ENCODE results near the gene DLGAP3.

Gene DLGAP3

GRCh38 chr1:34929853-34930701 lies 627 bp upstream of the DLGAP3 start:
- Histone ChIP-seq H3K27ac (no peak overlapping the region), H3K9me3 (no peaks in the 10 kb centered on the region), H3K4me3 (peak overlapping the region; percentile 25 to 36), H3K4me1 (peaks cover 0 to 20% (median 15%) of the 10 kb centered on the region in 4 donors), H3K27me3 (peaks cover 9 to 59% of the 10 kb centered on the region in 2 donors), H3K36me3 (no peaks in the 10 kb centered on the region)
- intact Hi-C loops (cut with DNase I; ENCODE audit: low total_unique reads): no loop called here
- TF ChIP-seq CTCF (IDR thresholded peaks at IDR 0.05): no peak
- DNase-seq: no peak

GRCh38 chr1:34928699-34929496 lies 552 bp downstream of the DLGAP3 start:
- Histone ChIP-seq H3K4me3 (peak overlapping the region; percentile 25 to 36), H3K9me3 (no peaks in the 10 kb centered on the region), H3K27me3 (peaks cover 9 to 65% of the 10 kb centered on the region in 2 donors), H3K36me3 (no peaks in the 10 kb centered on the region), H3K4me1 (peaks cover 0 to 20% (median 15%) of the 10 kb centered on the region in 4 donors), H3K27ac (no peak overlapping the region)
- intact Hi-C loops (cut with DNase I; ENCODE audit: low total_unique reads): no loop called here
- no peak for TF ChIP-seq CTCF (IDR thresholded peaks at IDR 0.05)
- DNase-seq: no peak

GRCh38 chr1:34928066-34928696 lies 1.3 kb downstream of the DLGAP3 start:
- peaks cover 0 to 20% (median 15%) of the 10 kb centered on the region in 4 donors for H3K4me1 ChIP-seq
- H3K4me3 ChIP-seq: no peak overlapping the region
- DNase-seq: no peak
- TF ChIP-seq CTCF (IDR thresholded peaks at IDR 0.05): no peak
- no peak overlapping the region for H3K27ac ChIP-seq
- H3K9me3 ChIP-seq: no peaks in the 10 kb centered on the region
- no peaks in the 10 kb centered on the region for H3K36me3 ChIP-seq
- H3K27me3 ChIP-seq: peaks cover 9 to 72% of the 10 kb centered on the region in 2 donors
- intact Hi-C loops (cut with DNase I; ENCODE audit: low total_unique reads): no loop called here

- no peak for TF ChIP-seq CTCF (IDR thresholded peaks at IDR 0.05)
- no peaks in the 10 kb centered on the region for H3K36me3 ChIP-seq
- intact Hi-C loops (cut with DNase I; ENCODE audit: low total_unique reads): no loop called here
- peaks cover 9 to 79% of the 10 kb centered on the region in 2 donors for H3K27me3 ChIP-seq
- DNase-seq: no peak
- no peaks in the 10 kb centered on the region for H3K9me3 ChIP-seq
- peaks cover 0 to 20% (median 15%) of the 10 kb centered on the region in 4 donors for H3K4me1 ChIP-seq
- H3K27ac ChIP-seq: no peak overlapping the region
- no peak overlapping the region for H3K4me3 ChIP-seq
Observed at GRCh38 chr1:34927316-34927715, 2.1 kb downstream of the DLGAP3 start.

GRCh38 chr1:34926894-34927293 lies 2.6 kb downstream of the DLGAP3 start:
- TF ChIP-seq CTCF (IDR thresholded peaks at IDR 0.05): no peak
- H3K27ac ChIP-seq: no peak overlapping the region
- no peak for DNase-seq
- H3K36me3 ChIP-seq: no peaks in the 10 kb centered on the region
- H3K4me3 ChIP-seq: no peak overlapping the region
- H3K4me1 ChIP-seq: peaks cover 0 to 20% (median 15%) of the 10 kb centered on the region in 4 donors
- peaks cover 9 to 84% of the 10 kb centered on the region in 2 donors for H3K27me3 ChIP-seq
- H3K9me3 ChIP-seq: no peaks in the 10 kb centered on the region
- intact Hi-C loops (cut with DNase I; ENCODE audit: low total_unique reads): no loop called here
